Peyer's patch (tissue), 4 donors: ENCODE data around the gene CUBN.

ENCODE experiments used
- POLR2A ChIP-seq, 2 donors: fragments of 450-650 bp; IDR thresholded peaks; one replicate each; pipeline ENCODE4 v1.5.1; 2017; ENCODE audit warnings: antibody characterized with exemption in 2 of 2, mild to moderate bottlenecking in 2 of 2, moderate library complexity in 2 of 2
- TF ChIP-seq, protein P1 (sequence below), 6 experiments: fragments of 450-650 bp in 4 of 6; fragments of 200-600 bp in 2 of 6; sonication (generic) in 1 of 6; IDR thresholded peaks; one replicate each; pipeline ENCODE4 v1.5.1; 2017 to 2019; ENCODE audit warnings: antibody characterized with exemption in 6 of 6, mild to moderate bottlenecking in 3 of 6, moderate library complexity in 1 of 6

DNA sequence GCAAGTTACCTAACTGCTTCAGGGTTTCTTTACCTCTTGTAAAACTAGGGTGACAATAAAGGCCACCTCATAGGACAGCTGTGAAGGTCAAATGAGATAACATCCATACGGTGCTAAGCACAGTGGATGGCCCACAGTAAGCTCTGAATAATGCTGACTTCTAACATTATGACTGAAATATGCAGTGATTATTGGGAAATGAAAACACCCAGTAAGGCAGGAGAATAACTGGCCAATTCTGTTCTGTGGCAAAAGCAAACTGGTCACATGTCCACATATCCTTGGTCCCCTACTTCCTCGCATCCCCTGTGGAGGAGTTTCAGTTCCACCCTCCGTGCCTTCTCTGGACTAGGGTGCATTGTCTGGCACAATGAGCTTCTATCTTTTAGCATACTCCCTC is 1.4 kb downstream of the CUBN start:
- no peak for TF ChIP-seq POLR2A (IDR thresholded peaks at IDR 0.05)
- TF ChIP-seq, protein P1, sequence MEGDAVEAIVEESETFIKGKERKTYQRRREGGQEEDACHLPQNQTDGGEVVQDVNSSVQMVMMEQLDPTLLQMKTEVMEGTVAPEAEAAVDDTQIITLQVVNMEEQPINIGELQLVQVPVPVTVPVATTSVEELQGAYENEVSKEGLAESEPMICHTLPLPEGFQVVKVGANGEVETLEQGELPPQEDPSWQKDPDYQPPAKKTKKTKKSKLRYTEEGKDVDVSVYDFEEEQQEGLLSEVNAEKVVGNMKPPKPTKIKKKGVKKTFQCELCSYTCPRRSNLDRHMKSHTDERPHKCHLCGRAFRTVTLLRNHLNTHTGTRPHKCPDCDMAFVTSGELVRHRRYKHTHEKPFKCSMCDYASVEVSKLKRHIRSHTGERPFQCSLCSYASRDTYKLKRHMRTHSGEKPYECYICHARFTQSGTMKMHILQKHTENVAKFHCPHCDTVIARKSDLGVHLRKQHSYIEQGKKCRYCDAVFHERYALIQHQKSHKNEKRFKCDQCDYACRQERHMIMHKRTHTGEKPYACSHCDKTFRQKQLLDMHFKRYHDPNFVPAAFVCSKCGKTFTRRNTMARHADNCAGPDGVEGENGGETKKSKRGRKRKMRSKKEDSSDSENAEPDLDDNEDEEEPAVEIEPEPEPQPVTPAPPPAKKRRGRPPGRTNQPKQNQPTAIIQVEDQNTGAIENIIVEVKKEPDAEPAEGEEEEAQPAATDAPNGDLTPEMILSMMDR (IDR thresholded peaks at IDR 0.05) = no peak
